WTC11 (cell line): ENCODE data around the gene RASGRP4.

Experiments used
- CTCF ChIP-seq: fragments of 200-600 bp; IDR thresholded peaks from 2 replicates; pipeline ENCODE4 v1.8.0; 2022; ENCODE audit warnings: antibody characterized with exemption
- FOXK1 ChIP-seq: sonication (generic); formaldehyde crosslinking; IDR thresholded peaks from 2 replicates; pipeline ENCODE4 v1.8.0; 2022; ENCODE audit warnings: mild to moderate bottlenecking, moderate library complexity, missing genetic modification reagents
- HMGA2 ChIP-seq: fragments of 250-450 bp; sonication (Bioruptor Pico); IDR thresholded peaks from 2 replicates; pipeline ENCODE4 v1.4.0; 2021; ENCODE audit warnings: mild to moderate bottlenecking, moderate library complexity
- IRF1 ChIP-seq: sonication (generic); formaldehyde crosslinking; IDR thresholded peaks from 2 replicates; pipeline ENCODE4 v1.8.0; 2023; ENCODE audit warnings: missing genetic modification reagents
- MAX ChIP-seq: sonication (generic); formaldehyde crosslinking; IDR thresholded peaks from 2 replicates; pipeline ENCODE4 v1.8.0; 2022; ENCODE audit warnings: mild to moderate bottlenecking, missing genetic modification reagents
- TEAD4 ChIP-seq: sonication (generic); formaldehyde crosslinking; IDR thresholded peaks from 2 replicates; pipeline ENCODE4 v1.8.0; 2022; ENCODE audit warnings: mild to moderate bottlenecking, missing genetic modification reagents
- USF2 ChIP-seq: sonication (generic); formaldehyde crosslinking; IDR thresholded peaks from 2 replicates; pipeline ENCODE4 v1.8.1; 2023; ENCODE audit warnings: mild to moderate bottlenecking, missing genetic modification reagents, moderate library complexity
- ZNF263 ChIP-seq: sonication (generic); formaldehyde crosslinking; IDR thresholded peaks from 2 replicates; pipeline ENCODE4 v1.8.1; 2022; ENCODE audit warnings: low read depth, mild to moderate bottlenecking, moderate library complexity, missing genetic modification reagents

- TF ChIP-seq CTCF: no peak
- no peak for TF ChIP-seq MAX (CRISPR knock-in tag)
- TF ChIP-seq USF2 (CRISPR knock-in tag): no peak
- no peak for TF ChIP-seq TEAD4
- no peak for TF ChIP-seq FOXK1 (CRISPR knock-in tag)
- no peak for TF ChIP-seq ZNF263
- no peak for TF ChIP-seq HMGA2
- no peak for TF ChIP-seq IRF1
Observed at GRCh38 chr19:38413416-38413815, 12.6 kb downstream of the RASGRP4 start.
